GM19397 (cell line): ENCODE results near the gene OSMR.

ENCODE experiments used
- ATAC-seq: cut with Tn5 transposase; IDR thresholded peaks from one replicate; pipeline ENCODE4 v1.9.1; 2021; ENCODE audit warnings: mild to moderate bottlenecking, moderate library complexity; ENCODE audit not compliant: unreplicated experiment

Gene OSMR

DNA sequence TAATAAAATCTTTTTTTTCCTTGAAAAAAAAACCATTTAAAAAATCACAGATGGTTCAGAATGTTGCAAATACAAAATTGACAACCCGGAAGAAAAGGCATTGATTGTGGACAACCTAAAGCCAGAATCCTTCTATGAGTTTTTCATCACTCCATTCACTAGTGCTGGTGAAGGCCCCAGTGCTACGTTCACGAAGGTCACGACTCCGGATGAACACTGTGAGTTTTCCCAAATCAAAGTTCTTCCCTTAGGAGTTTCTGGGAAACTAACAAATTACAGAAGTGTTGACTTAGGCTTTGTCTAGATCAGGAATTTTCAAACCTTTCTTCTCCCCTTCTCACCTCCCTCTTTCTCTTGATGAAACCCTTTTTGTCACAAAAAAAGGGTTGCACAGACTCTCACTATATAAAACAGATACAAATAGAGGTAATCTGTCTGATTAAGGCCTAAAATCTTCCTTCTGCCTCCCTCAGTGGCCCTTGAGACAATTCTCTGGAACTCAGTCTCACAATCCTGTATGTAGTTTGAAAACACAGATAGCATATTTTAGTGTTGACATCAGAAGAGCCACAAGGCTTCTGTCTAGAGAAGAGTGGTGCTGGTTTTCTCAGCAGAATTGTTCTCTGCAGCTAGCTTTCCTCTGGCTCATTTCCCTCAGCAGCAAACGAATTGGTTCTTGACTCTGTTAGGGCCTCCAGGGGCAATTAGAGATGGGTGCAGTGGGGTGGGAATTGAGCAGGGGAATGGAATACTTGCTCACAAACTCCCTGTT lies 79.5 kb downstream of the OSMR start:
- ATAC-seq = no peak

DNA sequence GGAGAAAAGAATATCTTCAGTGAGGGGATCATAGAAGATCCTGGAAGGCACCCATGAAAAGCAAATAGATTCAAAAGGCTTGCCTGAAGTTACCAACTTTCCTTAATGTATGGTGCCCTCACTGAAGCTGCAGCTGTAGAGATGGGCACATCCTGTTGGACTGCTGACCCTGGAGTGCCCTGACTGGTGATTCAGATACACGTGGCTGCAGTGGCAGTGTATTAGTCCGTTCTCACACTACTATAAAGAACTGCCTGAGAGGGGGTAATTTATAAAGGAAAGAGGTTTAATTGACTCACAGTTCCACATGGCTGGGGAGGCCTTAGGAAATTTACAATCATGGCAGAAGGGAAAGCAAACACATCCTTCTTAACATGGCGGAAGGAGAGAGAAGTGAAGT lies 80.3 kb downstream of the OSMR start:
- no peak for ATAC-seq

DNA sequence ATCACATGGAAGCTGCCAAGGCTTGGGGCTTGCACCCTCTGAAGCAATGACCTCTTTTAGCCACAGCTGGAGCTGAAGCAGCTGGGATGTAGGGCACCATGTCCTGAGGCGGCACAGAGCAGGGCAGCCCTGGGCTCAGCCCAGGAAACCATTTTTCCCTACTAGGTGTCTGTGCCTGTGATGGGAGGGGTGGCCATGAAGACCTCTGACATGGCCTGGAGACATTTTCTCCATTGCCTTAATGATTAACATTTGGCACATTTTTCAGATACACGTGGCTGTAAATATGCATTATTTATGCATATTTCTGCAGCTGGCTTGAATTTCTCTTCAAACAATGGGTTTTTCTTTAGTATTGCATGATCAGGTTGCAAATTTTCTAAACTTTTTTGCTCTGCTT lies 81.7 kb downstream of the OSMR start:
- no peak for ATAC-seq

DNA sequence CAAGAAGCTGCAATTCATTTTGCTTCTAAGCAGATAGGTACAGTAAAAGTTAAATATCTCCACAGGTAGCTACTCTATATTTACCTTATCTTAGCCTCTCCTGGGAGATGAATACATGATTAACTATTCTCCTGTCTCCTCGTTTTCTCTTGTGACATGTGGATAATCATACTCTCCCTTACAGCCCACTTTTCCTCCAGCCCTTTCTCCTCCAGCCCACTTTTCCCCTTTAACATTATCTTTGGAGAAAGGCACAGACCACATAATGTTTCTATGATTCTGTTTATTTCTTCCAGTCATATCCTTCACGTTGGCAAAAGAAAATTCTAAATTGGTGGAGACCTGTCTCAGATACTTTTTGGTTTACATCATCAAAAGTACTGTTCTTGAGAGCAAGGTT lies 84.0 kb downstream of the OSMR start:
- no peak for ATAC-seq

- ATAC-seq = no peak
Measured at GRCh38 chr5:38931731-38932130, 85.9 kb downstream of the OSMR start.

GRCh38 chr5:38932854-38933408 lies 87.1 kb downstream of the OSMR start:
- ATAC-seq = no peak

GRCh38 chr5:38935437-38935836 lies 89.6 kb downstream of the OSMR start:
- ATAC-seq = no peak

DNA sequence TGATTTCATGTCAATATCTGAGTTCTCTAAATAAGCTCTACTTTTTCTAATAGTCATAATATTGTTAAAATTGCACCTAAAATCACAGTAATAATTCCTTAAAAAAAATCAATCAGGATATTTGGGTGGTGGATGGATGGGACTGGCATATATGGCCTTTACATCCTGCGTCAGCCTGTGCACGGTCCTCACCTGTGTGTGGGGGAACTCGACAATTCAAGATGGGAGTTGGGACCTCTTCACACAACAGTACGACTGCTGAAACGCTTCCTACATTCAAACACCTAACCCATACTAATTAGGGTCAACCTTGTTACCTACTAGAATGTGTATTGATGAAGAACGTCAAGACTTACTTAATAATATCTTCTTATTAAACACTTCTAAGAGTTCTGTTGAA lies 90.5 kb downstream of the OSMR start:
- no peak for ATAC-seq

DNA sequence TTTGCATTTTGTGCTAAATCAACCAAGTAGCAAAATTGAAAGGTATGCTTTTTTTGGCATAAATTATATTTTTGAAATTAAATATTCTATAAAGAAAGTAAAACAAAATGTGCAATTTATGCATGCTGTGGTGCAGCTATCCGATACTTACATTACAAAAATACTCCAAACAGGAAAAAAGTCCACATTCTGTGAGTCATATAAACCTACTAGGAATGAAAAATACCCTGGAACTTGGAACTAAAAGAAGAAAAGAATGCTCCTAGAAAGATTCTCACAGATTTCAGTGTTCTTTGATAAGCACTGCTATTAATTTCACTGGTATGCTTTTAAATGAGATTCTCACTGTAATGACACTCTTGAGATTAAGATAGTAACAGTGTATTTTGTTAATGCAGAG lies 92.6 kb downstream of the OSMR start:
- no peak for ATAC-seq

- no peak for ATAC-seq
Measured at GRCh38 chr5:38938973-38939372, 93.2 kb downstream of the OSMR start.

DNA sequence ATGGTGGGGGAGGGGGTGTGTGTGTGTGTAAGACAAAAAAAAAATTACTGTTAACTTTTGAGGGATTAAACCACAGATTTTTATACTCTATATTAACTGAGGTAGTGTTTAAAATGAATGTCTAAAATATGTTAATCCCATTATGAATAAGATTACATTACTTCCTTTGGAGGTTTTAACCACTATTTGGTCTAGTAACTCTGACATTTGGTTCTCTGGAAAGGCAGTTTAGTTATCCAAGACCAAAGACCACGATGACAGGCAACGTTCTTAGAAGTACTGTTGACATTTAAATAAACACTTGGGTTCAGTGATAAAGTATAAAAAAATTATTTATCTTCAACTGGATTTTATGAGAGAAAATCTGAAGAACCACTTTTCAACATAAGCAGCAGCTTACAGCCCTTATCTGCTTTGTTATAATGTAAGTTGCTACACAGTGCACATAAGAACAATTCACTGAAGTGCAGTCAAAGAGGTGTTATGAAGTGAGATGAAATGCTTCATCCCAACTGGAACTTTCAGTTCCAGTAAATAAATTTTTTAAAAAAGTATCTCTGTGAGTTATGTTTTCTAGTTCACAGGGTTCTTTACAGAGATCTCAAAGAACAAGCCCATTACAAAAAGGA lies 94.5 kb downstream of the OSMR start:
- ATAC-seq = no peak

- ATAC-seq = no peak
Measured at GRCh38 chr5:38941912-38942311, 96.1 kb downstream of the OSMR start.

GRCh38 chr5:38944282-38944681 lies 98.5 kb downstream of the OSMR start:
- ATAC-seq = no peak

DNA sequence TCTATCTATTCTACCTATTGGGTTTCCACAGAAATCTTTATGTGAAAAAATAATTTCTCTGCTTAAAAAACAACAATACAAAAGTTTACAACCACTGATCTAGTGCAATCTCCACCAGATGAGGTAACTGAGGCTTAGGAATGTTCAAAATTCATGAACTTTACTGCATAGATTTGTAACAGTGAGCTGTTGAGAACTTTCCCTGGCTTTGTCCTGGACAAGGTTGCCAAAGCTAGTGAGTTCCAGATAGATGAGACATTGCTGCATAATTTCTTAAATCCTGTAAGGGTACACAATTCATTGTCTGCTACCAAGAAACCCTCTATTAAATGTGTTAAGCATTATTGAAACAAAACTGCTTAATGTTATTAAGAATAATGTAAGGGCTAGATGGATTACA lies 102.7 kb downstream of the OSMR start:
- ATAC-seq = no peak

GRCh38 chr5:38953426-38954012 lies 107.7 kb downstream of the OSMR start:
- ATAC-seq = no peak

GRCh38 chr5:38961691-38962090 lies 115.9 kb downstream of the OSMR start:
- no peak for ATAC-seq

DNA sequence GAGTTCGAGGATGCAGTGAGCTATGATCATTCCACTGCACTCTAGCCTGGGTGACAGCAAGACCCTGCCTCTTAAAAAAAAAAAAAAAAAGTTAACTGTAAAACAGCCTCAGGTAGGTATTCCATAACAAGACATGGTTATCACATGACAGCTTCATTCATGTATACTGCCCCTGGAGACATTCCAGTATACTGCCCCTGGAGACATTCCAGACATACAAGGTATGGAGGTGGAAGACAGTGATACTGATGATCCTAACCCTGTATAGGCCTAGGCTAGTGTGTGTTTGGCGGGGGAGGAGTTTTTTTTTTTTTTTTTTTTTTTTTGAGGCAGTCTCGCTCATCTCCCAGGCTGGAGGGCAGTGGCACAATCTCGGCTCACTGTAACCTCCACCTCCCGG lies 122.9 kb downstream of the OSMR start:
- ATAC-seq = no peak

DNA sequence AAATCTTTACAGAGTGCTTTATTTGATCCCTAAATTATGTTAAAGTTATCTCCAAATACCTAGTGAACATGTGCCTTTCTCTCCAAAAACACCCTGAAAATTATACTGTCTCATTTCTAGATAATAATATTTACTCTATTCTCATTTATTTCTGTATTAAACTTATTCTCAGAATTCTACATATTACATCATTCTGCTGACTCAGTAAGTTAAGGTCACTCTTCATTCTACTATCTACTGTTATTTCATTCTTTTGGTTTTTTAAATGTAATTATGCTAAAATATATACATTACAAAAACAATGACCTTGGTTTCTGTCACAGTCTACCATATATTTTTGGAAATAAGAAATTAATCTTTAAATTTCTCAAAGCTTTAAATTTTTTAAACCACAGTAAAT lies 132.2 kb downstream of the OSMR start:
- ATAC-seq = no peak

DNA sequence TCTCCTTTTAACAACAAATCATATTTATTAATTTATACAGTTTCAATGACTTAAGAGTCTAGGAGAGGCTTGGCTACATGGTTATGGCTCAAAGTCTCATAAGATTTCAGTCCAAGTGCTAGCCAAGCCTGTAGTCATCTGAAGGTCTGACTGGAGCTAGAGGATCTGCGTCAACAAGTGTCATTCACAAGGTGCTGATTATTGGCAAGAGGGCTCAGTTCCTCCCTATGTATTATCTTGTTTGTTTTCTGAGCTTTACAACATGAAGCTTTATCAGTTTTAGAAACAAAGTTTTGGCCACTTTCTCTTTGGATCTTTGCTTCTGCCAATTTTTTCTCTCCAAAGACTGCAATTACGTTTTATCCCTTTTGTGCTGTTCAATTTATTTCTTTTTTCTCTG lies 133.7 kb downstream of the OSMR start:
- ATAC-seq = no peak
